ENCODE measurements around the gene TRUB2. TPM values are rescaled to one million over a fixed set of nuclear protein-coding genes. Genes with fewer than 3 reads are reported as not detected.

The TRUB2 gene
- total and polyA plus RNA-seq, 2 of the 8 experiments (the other 6 are each of a cell fraction or from before 2014, with no cell fraction given), result 20.7 to 37.8 TPM

GRCh38 chr9:128324401-128324800 lies 2.2 kb upstream of the TRUB2 start (continued):
- TF ChIP-seq TAF7 (optimal IDR thresholded peaks at IDR 0.05; ENCODE audit: borderline replicate concordance, low read depth, low read length) (no peak), EP300 (IDR thresholded peaks at IDR 0.05; ENCODE audit: borderline replicate concordance in 1 of 2, low read depth in 2 of 2, low read length in 2 of 2) (no peak), CTBP2 (IDR thresholded peaks at IDR 0.05; ENCODE audit: borderline replicate concordance, insufficient read depth, insufficient read length, low read length) (no peak), NANOG (IDR thresholded peaks at IDR 0.05; ENCODE audit: insufficient read depth, low read depth, low read length, poor library complexity, severe bottlenecking) (no peak), EGR1 (IDR thresholded peaks at IDR 0.05; ENCODE audit: borderline replicate concordance, low read depth, low read length) (no peak), E2F6 (IDR thresholded peaks at IDR 0.05) (no peak), KDM1A (IDR thresholded peaks at IDR 0.05; ENCODE audit: borderline replicate concordance, low read length) (no peak), SP2 (IDR thresholded peaks at IDR 0.05; ENCODE audit: low read length) (no peak), TAF1 (IDR thresholded peaks at IDR 0.05; ENCODE audit: low read depth, low read length) (no peak)
